ENCODE results near the gene CYTH2.

DNA sequence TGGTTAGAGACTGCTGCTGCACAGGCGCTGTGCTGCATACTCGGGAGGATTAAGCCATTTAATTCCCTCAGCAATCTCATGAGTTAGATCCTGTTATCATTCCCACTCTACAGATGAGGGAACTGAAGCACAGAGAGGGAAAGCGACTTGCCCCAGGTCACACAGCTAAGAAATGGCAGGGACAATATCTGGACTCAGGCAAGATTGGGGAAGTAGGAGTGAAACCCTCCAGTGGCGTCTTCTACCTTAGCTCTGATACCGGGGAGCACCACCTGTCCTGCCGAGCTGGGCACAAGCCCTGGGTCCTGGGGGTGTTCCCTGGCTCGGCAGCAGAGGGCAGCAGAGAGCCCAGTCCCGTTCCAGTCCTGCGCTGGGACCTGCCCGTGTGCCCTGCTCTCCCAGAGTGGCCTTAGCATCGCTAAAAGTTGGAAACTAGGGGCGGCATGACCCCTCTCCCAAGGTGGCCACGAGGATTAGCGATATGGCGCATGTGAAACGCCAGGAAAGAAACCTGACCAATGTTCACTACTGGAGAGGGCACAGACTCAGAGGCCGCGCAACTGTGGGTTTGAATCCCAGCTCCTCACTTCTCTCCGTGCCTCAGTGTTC is 20.5 kb downstream of the CYTH2 start:
- TF ChIP-seq, protein P1, sequence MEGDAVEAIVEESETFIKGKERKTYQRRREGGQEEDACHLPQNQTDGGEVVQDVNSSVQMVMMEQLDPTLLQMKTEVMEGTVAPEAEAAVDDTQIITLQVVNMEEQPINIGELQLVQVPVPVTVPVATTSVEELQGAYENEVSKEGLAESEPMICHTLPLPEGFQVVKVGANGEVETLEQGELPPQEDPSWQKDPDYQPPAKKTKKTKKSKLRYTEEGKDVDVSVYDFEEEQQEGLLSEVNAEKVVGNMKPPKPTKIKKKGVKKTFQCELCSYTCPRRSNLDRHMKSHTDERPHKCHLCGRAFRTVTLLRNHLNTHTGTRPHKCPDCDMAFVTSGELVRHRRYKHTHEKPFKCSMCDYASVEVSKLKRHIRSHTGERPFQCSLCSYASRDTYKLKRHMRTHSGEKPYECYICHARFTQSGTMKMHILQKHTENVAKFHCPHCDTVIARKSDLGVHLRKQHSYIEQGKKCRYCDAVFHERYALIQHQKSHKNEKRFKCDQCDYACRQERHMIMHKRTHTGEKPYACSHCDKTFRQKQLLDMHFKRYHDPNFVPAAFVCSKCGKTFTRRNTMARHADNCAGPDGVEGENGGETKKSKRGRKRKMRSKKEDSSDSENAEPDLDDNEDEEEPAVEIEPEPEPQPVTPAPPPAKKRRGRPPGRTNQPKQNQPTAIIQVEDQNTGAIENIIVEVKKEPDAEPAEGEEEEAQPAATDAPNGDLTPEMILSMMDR (IDR thresholded peaks at IDR 0.05; ENCODE audit: low read depth, low read length), result peak; percentile 100
- peak; percentile 80 for TF ChIP-seq MYC (IDR thresholded peaks at IDR 0.05; ENCODE audit: low read depth, low read length)
